ENCODE data around the gene SMG5.
"Not testable (repeated sequence)": the region's sequence is repeated elsewhere in the genome, so short reads cannot be mapped to it uniquely, and the experiment has no call there.

The SMG5 gene

DNA sequence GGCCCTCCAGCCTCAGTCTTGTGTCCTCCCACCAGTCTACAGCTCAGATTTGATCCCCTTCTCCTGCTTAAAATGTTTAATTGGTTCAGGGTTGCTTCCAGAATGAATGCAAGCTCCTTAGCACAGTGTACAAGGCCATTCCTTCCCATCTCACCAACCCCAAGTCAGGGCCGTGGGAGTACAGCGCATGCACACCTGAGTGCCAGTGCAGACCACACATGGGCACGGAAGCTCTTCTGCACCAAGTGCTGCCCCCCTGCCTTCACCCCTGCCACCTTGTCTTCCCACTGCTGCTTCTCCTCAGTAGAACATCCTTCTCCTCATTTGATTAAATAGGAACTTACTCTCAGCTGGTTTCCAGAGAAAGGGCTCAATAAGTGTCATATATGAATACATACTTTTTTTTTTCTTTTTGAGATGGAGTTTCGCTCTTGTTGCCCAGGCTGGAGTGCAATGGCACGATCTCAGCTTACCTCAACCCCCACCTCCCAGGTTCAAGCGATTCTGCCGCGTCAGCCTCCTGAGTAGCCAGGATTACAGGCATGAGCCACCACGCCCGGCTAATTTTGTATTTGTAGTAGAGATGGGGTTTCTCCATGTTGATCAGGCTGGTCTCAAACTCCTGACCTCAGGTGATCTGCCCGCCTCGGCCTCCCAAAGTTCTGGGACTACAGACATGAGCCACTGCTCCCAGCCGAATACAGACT is 60.5 kb downstream of the SMG5 start:
- DNase-seq (ENCODE audit: low read depth, low spot score), result no peak
- no peak overlapping the region for H3K4me3 ChIP-seq (ENCODE audit: low read length)

DNA sequence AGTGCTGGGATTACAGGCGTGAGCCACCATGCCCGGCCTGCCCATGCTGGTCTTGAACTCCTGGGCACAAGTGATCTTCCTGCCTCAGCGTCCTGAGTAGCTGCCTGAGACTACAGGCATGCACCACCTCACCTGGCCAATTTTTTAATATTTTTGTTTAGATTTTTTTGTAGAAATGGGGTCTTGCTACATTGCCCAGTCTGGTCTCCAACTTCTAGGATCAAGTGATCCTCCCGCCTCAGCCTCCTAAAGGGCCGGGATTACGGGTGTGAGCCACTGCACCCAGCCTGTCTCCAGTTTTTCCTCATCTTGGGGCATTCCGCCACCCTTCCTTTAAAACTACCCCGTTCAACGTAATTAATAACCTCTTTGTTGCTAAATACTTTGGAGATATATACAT is 62.4 kb downstream of the SMG5 start:
- no peak overlapping the region for H3K4me3 ChIP-seq (ENCODE audit: low read length)

DNA sequence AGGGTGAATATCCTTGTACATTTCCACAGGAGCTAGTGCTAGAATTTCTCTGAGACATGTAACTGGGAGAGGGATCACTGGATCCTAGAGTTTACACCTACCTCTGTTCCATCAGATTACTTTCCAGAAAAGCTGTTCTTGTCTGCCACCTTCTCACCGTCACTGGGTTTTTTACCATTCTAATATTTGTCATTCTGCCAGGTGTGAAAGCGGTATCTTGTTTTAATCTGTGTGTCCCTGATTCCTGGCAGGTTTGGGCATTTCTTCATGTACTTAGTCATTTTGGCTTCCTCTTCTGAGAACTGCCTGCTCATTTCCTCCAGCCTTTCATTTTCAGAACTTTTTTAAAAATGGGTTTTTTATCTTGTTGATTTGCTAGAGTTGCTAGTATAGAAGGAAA is 64.8 kb downstream of the SMG5 start:
- no peak overlapping the region for H3K4me3 ChIP-seq (ENCODE audit: low read length)
- DNase-seq (ENCODE audit: low read depth, low spot score), result no peak

More for the DNA sequence above, 62.4 kb downstream of the SMG5 start:
- no peak for DNase-seq (ENCODE audit: low read depth, low spot score)

DNA sequence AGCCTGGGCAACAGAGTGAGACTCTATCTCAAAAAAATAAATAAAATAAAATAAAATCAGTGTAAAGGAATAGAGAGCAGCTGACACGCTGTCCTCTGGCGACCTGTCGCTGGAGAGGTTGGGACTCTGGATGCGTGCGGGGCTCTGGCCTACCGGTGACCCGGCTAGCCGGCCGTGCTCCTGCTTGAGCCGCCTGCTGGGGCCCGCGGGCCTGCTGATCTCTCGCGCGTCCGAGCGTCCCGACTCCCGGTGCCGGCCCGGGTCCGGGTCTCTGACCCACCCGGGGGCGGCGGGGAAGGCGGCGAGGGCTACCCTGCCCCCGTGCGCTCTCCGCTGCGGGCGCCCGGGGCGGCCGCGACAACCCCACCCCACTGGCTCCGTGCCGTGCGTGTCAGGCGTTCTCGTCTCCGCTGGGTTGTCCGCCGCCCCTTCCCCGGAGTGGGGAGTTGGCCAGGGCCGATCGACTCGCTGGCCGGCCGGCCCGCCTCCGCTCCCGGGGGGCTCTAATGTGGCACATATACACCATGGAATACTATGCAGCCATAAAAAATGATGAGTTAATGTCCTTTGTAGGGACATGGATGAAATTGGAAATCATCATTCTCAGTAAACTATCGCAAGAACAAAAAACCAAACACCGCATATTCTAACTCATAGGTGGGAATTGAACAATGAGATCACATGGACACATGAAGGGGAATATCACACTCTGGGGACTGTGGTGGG is 66.1 kb downstream of the SMG5 start:
- DNase-seq (ENCODE audit: low read depth, low spot score); H3K4me3 ChIP-seq (ENCODE audit: low read length): not testable (repeated sequence)

DNA sequence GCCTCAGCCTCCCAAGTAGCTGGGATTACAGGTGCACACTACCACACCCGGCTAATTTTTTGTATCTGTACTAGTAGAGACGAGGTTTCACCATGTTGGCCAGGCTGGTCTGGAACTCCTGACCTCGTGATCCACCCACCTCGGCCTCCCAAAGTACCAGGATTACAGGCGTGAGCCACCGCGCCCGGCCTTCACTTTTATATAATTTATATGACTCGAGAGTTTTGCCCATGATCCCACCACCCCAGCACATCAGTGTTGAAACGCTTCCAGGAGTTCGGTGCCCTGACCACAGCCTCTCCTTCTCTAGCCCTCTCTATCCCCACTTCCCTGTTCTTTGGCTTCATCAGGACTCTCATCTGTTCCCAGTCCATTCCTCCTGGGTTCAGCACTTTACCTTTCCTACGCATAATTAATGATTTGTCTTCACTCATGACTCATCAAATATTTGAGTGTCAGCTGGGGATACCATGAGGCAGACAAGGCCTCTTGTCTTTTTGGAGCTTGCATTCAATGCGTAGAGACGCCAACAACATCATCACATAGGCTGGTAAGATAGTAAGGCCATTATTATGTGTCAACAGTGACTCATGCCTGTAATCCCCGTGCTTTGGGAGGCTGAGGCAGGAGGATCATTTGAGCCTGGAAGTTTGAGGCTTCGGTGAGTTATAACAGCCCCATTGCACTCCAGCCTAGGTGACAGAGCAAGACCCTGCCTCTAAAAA is 68.4 kb downstream of the SMG5 start:
- no peak for DNase-seq (ENCODE audit: low read depth, low spot score)
- H3K4me3 ChIP-seq (ENCODE audit: low read length), result peak overlapping the region; percentile 87

DNA sequence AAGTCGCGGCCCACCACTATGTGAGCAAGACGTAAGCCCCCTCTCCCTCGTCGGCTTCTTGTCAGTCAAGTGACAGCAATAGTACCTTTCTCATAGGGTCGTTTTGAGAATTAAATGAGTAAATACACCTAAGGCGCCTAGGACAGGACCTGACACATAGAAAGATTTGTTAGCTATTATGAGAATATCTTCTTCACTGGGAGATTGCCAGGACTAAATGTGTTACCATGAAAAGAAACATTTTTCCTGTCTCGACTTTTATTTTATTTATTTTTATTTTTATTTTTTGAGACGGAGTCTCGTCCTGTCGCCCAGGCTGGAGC is 69.0 kb downstream of the SMG5 start:
- no peak for DNase-seq (ENCODE audit: low read depth, low spot score)
- H3K4me3 ChIP-seq (ENCODE audit: low read length), result peak overlapping the region; percentile 87

DNA sequence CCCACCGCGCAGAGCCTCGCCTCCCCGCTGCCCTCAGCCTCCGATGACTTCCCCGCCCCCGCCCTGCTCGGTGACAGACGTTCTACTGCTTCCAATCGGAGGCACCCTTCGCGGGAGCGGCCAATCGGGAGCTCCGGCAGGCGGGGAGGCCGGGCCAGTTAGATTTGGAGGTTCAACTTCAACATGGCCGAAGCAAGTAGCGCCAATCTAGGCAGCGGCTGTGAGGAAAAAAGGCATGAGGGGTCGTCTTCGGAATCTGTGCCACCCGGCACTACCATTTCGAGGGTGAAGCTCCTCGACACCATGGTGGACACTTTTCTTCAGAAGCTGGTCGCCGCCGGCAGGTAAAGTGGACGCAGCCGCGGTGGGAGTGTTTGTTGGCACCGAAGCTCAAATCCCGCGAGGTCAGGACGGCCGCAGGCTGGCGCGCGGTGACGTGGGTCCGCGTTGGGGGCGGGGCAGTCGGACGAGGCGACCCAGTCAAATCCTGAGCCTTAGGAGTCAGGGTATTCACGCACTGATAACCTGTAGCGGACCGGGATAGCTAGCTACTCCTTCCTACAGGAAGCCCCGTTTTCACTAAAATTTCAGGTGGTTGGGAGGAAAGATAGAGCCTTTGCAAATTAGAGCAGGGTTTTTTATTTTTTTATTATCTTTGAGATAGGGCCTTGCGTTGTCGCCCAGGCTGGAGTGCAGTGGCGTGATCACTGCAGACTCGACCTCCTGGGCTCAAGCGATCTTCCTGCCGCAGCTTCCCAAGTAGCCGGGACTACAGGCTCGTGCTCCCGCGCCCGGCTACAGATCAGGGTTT is 69.6 kb downstream of the SMG5 start, which contains the start of gene PMF1:
PMF1 (plus strand) TSS at position 175 of the 811 bp plus-strand sequence; CDS start at position 184, 9 bp downstream.
- peak within 1 kb of the TSS; percentile 87 for H3K4me3 ChIP-seq (ENCODE audit: low read length)
- DNase-seq (ENCODE audit: low read depth, low spot score), result peak; percentile 93

DNA sequence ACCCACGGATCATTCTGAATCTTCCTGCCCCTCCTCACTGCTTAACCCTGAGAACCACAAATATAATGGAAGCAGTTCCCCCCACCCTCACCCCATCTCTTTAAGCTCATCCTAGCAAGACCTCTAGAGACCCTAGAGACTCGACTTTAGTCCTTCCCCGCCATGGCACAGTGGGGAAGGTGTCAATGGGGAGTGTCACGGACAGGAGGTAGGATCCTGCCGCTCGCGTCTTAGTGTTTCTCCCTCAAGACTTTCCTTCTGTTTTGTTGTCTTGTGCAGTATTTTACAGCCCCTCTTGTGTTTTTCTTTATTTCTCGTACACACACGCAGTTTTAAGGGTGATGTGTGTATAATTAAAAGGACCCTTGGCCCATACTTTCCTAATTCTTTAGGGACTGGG is 70.5 kb downstream of the SMG5 start:
- no peak for DNase-seq (ENCODE audit: low read depth, low spot score)
- peak overlapping the region; percentile 87 for H3K4me3 ChIP-seq (ENCODE audit: low read length)

DNA sequence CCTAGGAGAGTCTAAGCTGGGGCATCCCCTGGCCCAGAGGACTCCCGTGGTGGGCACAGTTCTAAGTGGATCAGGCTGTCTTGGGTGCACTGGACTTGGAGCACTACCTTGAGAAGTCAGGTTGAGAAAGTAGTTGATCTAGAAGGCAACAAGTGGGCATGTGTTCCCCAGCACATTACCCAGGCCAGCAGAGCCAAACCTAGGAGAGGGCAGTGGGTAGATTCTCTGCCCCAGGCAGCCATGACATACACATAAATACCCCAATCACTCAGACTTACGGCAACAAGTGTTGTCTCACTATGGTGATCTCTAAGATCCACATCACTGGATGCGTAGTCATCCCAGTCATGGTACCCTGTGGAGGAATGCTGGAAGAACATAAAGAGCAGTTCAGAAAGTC is 71.4 kb downstream of the SMG5 start:
- no peak for DNase-seq (ENCODE audit: low read depth, low spot score)

DNA sequence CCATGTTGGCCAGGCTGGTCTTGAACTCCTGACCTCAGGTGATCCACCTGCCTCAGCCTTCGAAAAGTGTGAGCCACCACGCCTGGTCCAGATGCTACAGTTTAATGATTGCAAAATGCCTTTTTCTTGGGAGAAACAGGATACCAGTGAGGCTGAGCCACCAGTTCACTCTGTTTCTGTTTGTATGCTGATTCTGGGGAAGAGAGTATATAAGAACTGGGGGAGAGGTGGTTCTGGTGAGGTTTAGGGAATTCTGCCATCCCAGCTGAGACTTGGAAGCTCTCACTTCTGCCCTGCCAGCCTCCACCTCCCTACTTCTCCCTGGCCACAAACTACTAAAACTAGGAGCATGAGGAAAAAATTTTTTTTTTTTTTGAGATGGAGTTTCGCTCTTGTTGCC is 77.9 kb downstream of the SMG5 start:
- H3K4me3 ChIP-seq (ENCODE audit: low read length), result no peak overlapping the region
- no peak for DNase-seq (ENCODE audit: low read depth, low spot score)

More for the DNA sequence above, 71.4 kb downstream of the SMG5 start:
- H3K4me3 ChIP-seq (ENCODE audit: low read length), result no peak overlapping the region

DNA sequence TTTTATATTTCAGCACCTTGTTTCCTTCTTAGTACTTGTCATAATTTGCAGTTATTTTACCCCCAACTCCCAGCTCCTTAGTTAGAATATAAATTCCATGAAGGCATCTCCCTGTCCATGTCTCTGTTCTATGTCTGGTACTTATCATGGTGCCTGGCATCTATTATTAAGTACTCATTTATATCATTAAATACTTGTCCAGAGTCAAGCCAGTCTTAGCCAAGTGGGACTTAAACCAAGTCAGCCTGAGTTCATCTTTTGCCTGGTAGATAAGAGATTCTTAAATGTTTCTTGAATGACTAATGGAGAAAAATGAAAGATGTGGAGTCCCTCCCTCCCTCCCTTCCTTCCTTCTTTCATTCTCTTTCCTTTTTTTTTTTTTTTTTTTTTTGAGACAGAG is 79.3 kb downstream of the SMG5 start:
- no peak for DNase-seq (ENCODE audit: low read depth, low spot score)
- H3K4me3 ChIP-seq (ENCODE audit: low read length), result no peak overlapping the region

DNA sequence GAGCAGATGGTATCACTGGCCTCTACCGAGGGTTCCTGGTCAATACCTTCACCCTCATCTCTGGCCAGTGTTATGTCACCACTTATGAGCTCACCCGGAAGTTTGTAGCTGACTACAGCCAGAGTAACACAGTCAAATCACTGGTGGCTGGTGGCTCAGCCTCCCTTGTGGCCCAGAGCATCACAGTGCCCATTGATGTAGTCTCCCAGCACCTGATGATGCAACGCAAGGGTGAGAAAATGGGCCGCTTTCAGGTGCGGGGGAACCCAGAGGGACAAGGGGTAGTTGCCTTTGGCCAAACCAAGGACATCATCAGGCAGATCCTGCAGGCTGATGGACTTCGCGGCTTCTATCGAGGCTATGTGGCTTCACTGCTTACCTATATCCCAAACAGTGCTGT is 82.6 kb downstream of the SMG5 start:
- H3K4me3 ChIP-seq (ENCODE audit: low read length), result no peak overlapping the region
- no peak for DNase-seq (ENCODE audit: low read depth, low spot score)

Data from Jurkat, Clone E6-1 (cell line).